Posterior vena cava (tissue), 2 donors: ENCODE results near the gene C19orf44. TPM values are rescaled to one million over a fixed set of nuclear protein-coding genes. Genes with fewer than 3 reads are reported as not detected.
"Not testable (repeated sequence)": the region's sequence is repeated elsewhere in the genome, so short reads cannot be mapped to it uniquely, and the experiment has no call there.

ENCODE experiments used
- DNase-seq: peaks from one replicate; pipeline ENCODE4 v3.0.0-alpha.2; 2020; ENCODE audit warnings: low spot score
- intact Hi-C, 2 donors: fragments of 100-400 bp; cut with DNase I; formaldehyde crosslinking; loops; one replicate each; pipeline versions ENCODE4 v1.14.1 to v1.14.2; 2022 to 2023
- total RNA-seq, 2 donors: library from RNA; stranded (reverse); fragmentation: NEBNext Ultra II Directional; extraction: Animal tissue kit (Norgen Biotek cat#: 25700); gene quantifications; one replicate each; pipeline ENCODE4 v1.2.1, GENCODE V29; 2021
- donor health status: DM: yes; HTN: yes; CAD: no.
- donor health status: DM: yes; HTN: yes; CAD: no.

C19orf44 gene
- total RNA-seq, 2 donors from 2014 or later = 4.2 to 4.6 TPM

GRCh38 chr19:16509141-16510061 is 13.2 kb downstream of the C19orf44 start:
- intact Hi-C loops = no loop called here
- no peak for DNase-seq

GRCh38 chr19:16512611-16513010 is 16.4 kb downstream of the C19orf44 start:
- DNase-seq, intact Hi-C loops: not testable (repeated sequence)

- intact Hi-C loops = no loop called here
Observed at GRCh38 chr19:16514383-16515019, 18.3 kb downstream of the C19orf44 start.

GRCh38 chr19:16516381-16516780 is 20.2 kb downstream of the C19orf44 start:
- no peak for DNase-seq
- intact Hi-C loops = no loop called here

More at GRCh38 chr19:16514383-16515019, 18.3 kb downstream of the C19orf44 start:
- no peak for DNase-seq

GRCh38 chr19:16516923-16517610 is 20.9 kb downstream of the C19orf44 start:
- no peak for DNase-seq
- intact Hi-C loops = no loop called here

- no peak for DNase-seq
- intact Hi-C loops = no loop called here
Observed at GRCh38 chr19:16518061-16518460, 21.9 kb downstream of the C19orf44 start.

- intact Hi-C loops = no loop called here
- no peak for DNase-seq
Observed at GRCh38 chr19:16518483-16519229, 22.5 kb downstream of the C19orf44 start.

- intact Hi-C loops = no loop called here
- DNase-seq = no peak
Observed at GRCh38 chr19:16519230-16519687, 23.1 kb downstream of the C19orf44 start.

- DNase-seq = no peak
- intact Hi-C loops = no loop called here
Observed at GRCh38 chr19:16520074-16520973, 24.1 kb downstream of the C19orf44 start.

- DNase-seq = no peak
- intact Hi-C loops = no loop called here
Observed at GRCh38 chr19:16520986-16521624, 24.9 kb downstream of the C19orf44 start.

GRCh38 chr19:16521715-16522289 is 25.6 kb downstream of the C19orf44 start:
- intact Hi-C loops = no loop called here
- no peak for DNase-seq

GRCh38 chr19:16522559-16523377 is 26.6 kb downstream of the C19orf44 start:
- DNase-seq = no peak
- intact Hi-C loops = no loop called here

- no peak for DNase-seq
Observed at GRCh38 chr19:16524991-16525734, 29.0 kb downstream of the C19orf44 start.

GRCh38 chr19:16525751-16526481 is 29.7 kb downstream of the C19orf44 start:
- no peak for DNase-seq
- intact Hi-C loops = loop anchor here in 1 of 2 donors (5.0 kb wide), 1 partner anchor 181 kb away; no protein-coding TSS in a partner anchor

More at GRCh38 chr19:16524991-16525734, 29.0 kb downstream of the C19orf44 start:
- intact Hi-C loops = loop anchor here in 1 of 2 donors (5.0 kb wide), 1 partner anchor 182 kb away; no protein-coding TSS in a partner anchor
